DMS53 (cell line): ENCODE results near the gene TRMT112.
"Not testable (repeated sequence)": the region's sequence is repeated elsewhere in the genome, so short reads cannot be mapped to it uniquely, and the experiment has no call there.

ENCODE experiments used
- DNase-seq: peaks from one replicate; lab custom pipeline; 2025; lab: John Stamatoyannopoulos, UW

TRMT112 gene

GRCh38 chr11:64331569-64332371, 14.4 kb upstream of the TRMT112 start:
- peak; percentile 94 for DNase-seq

GRCh38 chr11:64330888-64331287, 13.5 kb upstream of the TRMT112 start:
- DNase-seq = no peak

- no peak for DNase-seq
Measured at GRCh38 chr11:64327993-64328392, 10.6 kb upstream of the TRMT112 start.

- no peak for DNase-seq
Measured at GRCh38 chr11:64327375-64327774, 10.0 kb upstream of the TRMT112 start.

GRCh38 chr11:64324692-64325469, 7.5 kb upstream of the TRMT112 start:
- no peak for DNase-seq

GRCh38 chr11:64323984-64324383, 6.6 kb upstream of the TRMT112 start:
- DNase-seq = not testable (repeated sequence)

GRCh38 chr11:64323373-64323772, 6.0 kb upstream of the TRMT112 start:
- no peak for DNase-seq

- no peak for DNase-seq
Measured at GRCh38 chr11:64322925-64323260, 5.5 kb upstream of the TRMT112 start.

GRCh38 chr11:64321533-64321932, 4.2 kb upstream of the TRMT112 start:
- DNase-seq = no peak

- DNase-seq = no peak
Measured at GRCh38 chr11:64321026-64321425, 3.7 kb upstream of the TRMT112 start.

GRCh38 chr11:64320556-64320955, 3.2 kb upstream of the TRMT112 start:
- DNase-seq = no peak

GRCh38 chr11:64318766-64319761, 1.7 kb upstream of the TRMT112 start:
- DNase-seq = no peak

- peak; percentile 99 for DNase-seq
Measured at GRCh38 chr11:64317961-64318765, 804 bp upstream of the TRMT112 start, which contains the start of gene PRDX5. Gene PRDX5 (plus strand): TSS chr11:64318121. CDS start chr11:64318216, 95 bp downstream.

GRCh38 chr11:64316672-64317324, 561 bp downstream of the TRMT112 start:
- peak; percentile 95 for DNase-seq

- not testable (repeated sequence) for DNase-seq
Measured at GRCh38 chr11:64315667-64316526, 1.5 kb downstream of the TRMT112 start.

- no peak for DNase-seq
Measured at GRCh38 chr11:64314805-64315561, 2.4 kb downstream of the TRMT112 start.

GRCh38 chr11:64314146-64314804, 3.1 kb downstream of the TRMT112 start:
- peak; percentile 48 for DNase-seq

GRCh38 chr11:64313491-64314145, 3.7 kb downstream of the TRMT112 start:
- DNase-seq = no peak
